OCI-LY1 (cell line): ENCODE data around the gene VPS37D.

Experiments used
- H2AFZ ChIP-seq: fragments of 200-600 bp; sonication (generic), shearing (Covaris generic); 2 replicates; pipeline ENCODE4 v1.6.0; 2014; ENCODE audit warnings: antibody characterized with exemption, mild to moderate bottlenecking, low read length
- H3F3A ChIP-seq: fragments of 200-600 bp; sonication (generic), shearing (Covaris generic); 2 replicates; pipeline ENCODE4 v1.6.0; 2014; ENCODE audit warnings: mild to moderate bottlenecking, antibody characterized with exemption, low read length, moderate library complexity; ENCODE audit not compliant: insufficient read depth
- H3K27ac ChIP-seq: fragments of 200-600 bp; sonication (generic); 2 replicates; pipeline ENCODE4 v1.5.1; 2014; ENCODE audit warnings: low read length, mixed run types, mild to moderate bottlenecking, low read depth; ENCODE audit not compliant: poor library complexity, severe bottlenecking
- H3K27me3 ChIP-seq: fragments of 200-600 bp; sonication (generic); 2 replicates; pipeline ENCODE4 v1.6.0; 2014; ENCODE audit warnings: antibody characterized with exemption, mild to moderate bottlenecking, low read length, moderate library complexity; ENCODE audit not compliant: insufficient read depth
- H3K36me3 ChIP-seq: fragments of 200-600 bp; sonication (generic); 2 replicates; pipeline ENCODE4 v1.6.1; 2014; ENCODE audit warnings: mild to moderate bottlenecking, antibody characterized with exemption, low read length, moderate library complexity, mixed read lengths; ENCODE audit not compliant: insufficient read depth
- H3K4me1 ChIP-seq: fragments of 200-600 bp; sonication (generic); 2 replicates; pipeline ENCODE4 v1.5.1; 2014; ENCODE audit warnings: mild to moderate bottlenecking, low read length, moderate library complexity; ENCODE audit not compliant: insufficient read depth, severe bottlenecking
- H3K4me2 ChIP-seq: fragments of 200-600 bp; sonication (generic), shearing (Covaris generic); 2 replicates; pipeline ENCODE4 v1.6.1; 2014; ENCODE audit warnings: low read length
- H3K4me3 ChIP-seq: fragments of 200-600 bp; sonication (generic); 2 replicates; pipeline ENCODE4 v1.5.1; 2014; ENCODE audit warnings: low read length, low read depth, mild to moderate bottlenecking, mixed read lengths; ENCODE audit not compliant: poor library complexity, severe bottlenecking
- H3K79me2 ChIP-seq: fragments of 200-600 bp; shearing (Covaris generic); 2 replicates; pipeline ENCODE4 v1.6.1; 2016; ENCODE audit warnings: mixed run types, low read length, mixed read lengths; ENCODE audit not compliant: insufficient read depth
- H3K9ac ChIP-seq: fragments of 200-600 bp; sonication (generic), shearing (Covaris generic); 2 replicates; pipeline ENCODE4 v1.6.1; 2014; ENCODE audit warnings: mild to moderate bottlenecking, low read length, mixed read lengths
- H3K9me2 ChIP-seq: fragments of 200-600 bp; sonication (generic), shearing (Covaris generic); 2 replicates; pipeline ENCODE4 v1.6.1; 2014; ENCODE audit warnings: low read depth, mild to moderate bottlenecking, low read length, mixed read lengths
- H3K9me3 ChIP-seq: fragments of 200-600 bp; shearing (Covaris generic); 2 replicates; pipeline ENCODE4 v1.6.1; 2014; ENCODE audit warnings: low read length, mixed read lengths
- H4K20me1 ChIP-seq: fragments of 200-600 bp; sonication (generic), shearing (Covaris generic); 2 replicates; pipeline ENCODE4 v1.6.0; 2016; ENCODE audit warnings: mild to moderate bottlenecking, low read length; ENCODE audit not compliant: insufficient read depth
- CTCF ChIP-seq: fragments of 200-600 bp; sonication (generic), shearing (Covaris generic); IDR thresholded peaks from 2 replicates; pipeline ENCODE4 v1.5.1; 2017; ENCODE audit warnings: mild to moderate bottlenecking, antibody characterized with exemption, low read length, moderate library complexity, mixed read lengths
- EZH2 ChIP-seq: fragments of 200-600 bp; sonication (generic), shearing (Covaris generic); IDR thresholded peaks from 2 replicates; pipeline ENCODE4 v1.8.0; 2017; ENCODE audit warnings: borderline replicate concordance, mixed run types, mild to moderate bottlenecking, antibody characterized with exemption, low read length, moderate library complexity, mixed read lengths

The VPS37D gene

GRCh38 chr7:73621168-73622063 is 46.2 kb upstream of the VPS37D start:
- H3K9me2 ChIP-seq, result no peaks in the 10 kb centered on the region
- no peaks in the 10 kb centered on the region for H3F3A ChIP-seq
- no peaks in the 10 kb centered on the region for H3K36me3 ChIP-seq
- H3K4me1 ChIP-seq, result no peaks in the 10 kb centered on the region
- H3K4me3 ChIP-seq, result no peak overlapping the region
- H3K27me3 ChIP-seq, result no peaks in the 10 kb centered on the region
- no peak overlapping the region for H3K4me2 ChIP-seq
- no peaks in the 10 kb centered on the region for H3K9me3 ChIP-seq
- no peak overlapping the region for H2AFZ ChIP-seq
- TF ChIP-seq EZH2, result no peak
- no peak for TF ChIP-seq CTCF
- H3K9ac ChIP-seq, result no peak overlapping the region
- no peak overlapping the region for H3K27ac ChIP-seq
- no peaks in the 10 kb centered on the region for H3K79me2 ChIP-seq
- H4K20me1 ChIP-seq, result no peaks in the 10 kb centered on the region

DNA sequence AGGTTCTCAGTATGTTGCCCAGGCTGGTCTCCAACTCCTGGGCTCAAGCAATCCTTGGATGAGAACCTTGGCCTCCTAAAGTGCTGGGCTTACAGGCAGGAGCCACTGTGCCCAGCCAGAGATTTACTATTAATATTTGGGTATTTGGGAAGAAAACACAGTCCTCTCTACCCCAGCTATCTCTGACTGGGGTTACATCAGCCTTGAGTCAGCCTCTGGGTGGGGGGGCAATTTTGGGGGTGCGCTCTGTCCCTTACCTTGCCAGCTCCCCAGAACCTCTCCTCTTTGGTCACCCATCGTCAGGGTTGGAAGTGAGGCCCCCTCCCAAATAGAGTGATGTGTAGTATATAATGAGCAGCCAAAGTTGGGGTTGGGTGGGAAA is 45.1 kb upstream of the VPS37D start:
- no peak overlapping the region for H3K27ac ChIP-seq
- H3K4me1 ChIP-seq, result no peaks in the 10 kb centered on the region
- no peaks in the 10 kb centered on the region for H3K36me3 ChIP-seq
- no peaks in the 10 kb centered on the region for H3K9me3 ChIP-seq
- H3K79me2 ChIP-seq, result no peaks in the 10 kb centered on the region
- no peak overlapping the region for H3K4me3 ChIP-seq
- no peaks in the 10 kb centered on the region for H3K9me2 ChIP-seq
- H3F3A ChIP-seq, result no peaks in the 10 kb centered on the region
- TF ChIP-seq CTCF (no peak), EZH2 (no peak)
- no peak overlapping the region for H3K9ac ChIP-seq
- no peaks in the 10 kb centered on the region for H4K20me1 ChIP-seq
- H3K27me3 ChIP-seq, result peaks cover 1% of the 10 kb centered on the region; the same call in 1 of the 2 replicates
- no peak overlapping the region for H3K4me2 ChIP-seq
- H2AFZ ChIP-seq, result no peak overlapping the region

- TF ChIP-seq CTCF (no peak), EZH2 (no peak)
- H3K36me3 ChIP-seq, result no peaks in the 10 kb centered on the region
- H3K4me1 ChIP-seq, result no peaks in the 10 kb centered on the region
- no peak overlapping the region for H3K9ac ChIP-seq
- H4K20me1 ChIP-seq, result no peaks in the 10 kb centered on the region
- H3K79me2 ChIP-seq, result no peaks in the 10 kb centered on the region
- H3K4me2 ChIP-seq, result no peak overlapping the region
- H3K27ac ChIP-seq, result no peak overlapping the region
- H3K9me3 ChIP-seq, result no peaks in the 10 kb centered on the region
- no peaks in the 10 kb centered on the region for H3F3A ChIP-seq
- no peaks in the 10 kb centered on the region for H3K9me2 ChIP-seq
- H3K27me3 ChIP-seq, result peaks cover 7% of the 10 kb centered on the region; the same call in 1 of the 2 replicates
- H2AFZ ChIP-seq, result no peak overlapping the region
- no peak overlapping the region for H3K4me3 ChIP-seq
Observed at GRCh38 chr7:73622909-73623797, 44.5 kb upstream of the VPS37D start.
